Measurements from ENCODE around the gene EMP2. TPM values are rescaled to one million over a fixed set of nuclear protein-coding genes. Genes with fewer than 3 reads are reported as not detected.

EMP2 gene
- total and polyA plus RNA-seq, 4 donors: 74.3 to 286 (median 117) TPM

GRCh38 chr16:10611825-10612342, 31.5 kb upstream of the EMP2 start:
- ATAC-seq (ENCODE audit: insufficient read depth, low FRiP score): no peak
- TF ChIP-seq, protein P1, sequence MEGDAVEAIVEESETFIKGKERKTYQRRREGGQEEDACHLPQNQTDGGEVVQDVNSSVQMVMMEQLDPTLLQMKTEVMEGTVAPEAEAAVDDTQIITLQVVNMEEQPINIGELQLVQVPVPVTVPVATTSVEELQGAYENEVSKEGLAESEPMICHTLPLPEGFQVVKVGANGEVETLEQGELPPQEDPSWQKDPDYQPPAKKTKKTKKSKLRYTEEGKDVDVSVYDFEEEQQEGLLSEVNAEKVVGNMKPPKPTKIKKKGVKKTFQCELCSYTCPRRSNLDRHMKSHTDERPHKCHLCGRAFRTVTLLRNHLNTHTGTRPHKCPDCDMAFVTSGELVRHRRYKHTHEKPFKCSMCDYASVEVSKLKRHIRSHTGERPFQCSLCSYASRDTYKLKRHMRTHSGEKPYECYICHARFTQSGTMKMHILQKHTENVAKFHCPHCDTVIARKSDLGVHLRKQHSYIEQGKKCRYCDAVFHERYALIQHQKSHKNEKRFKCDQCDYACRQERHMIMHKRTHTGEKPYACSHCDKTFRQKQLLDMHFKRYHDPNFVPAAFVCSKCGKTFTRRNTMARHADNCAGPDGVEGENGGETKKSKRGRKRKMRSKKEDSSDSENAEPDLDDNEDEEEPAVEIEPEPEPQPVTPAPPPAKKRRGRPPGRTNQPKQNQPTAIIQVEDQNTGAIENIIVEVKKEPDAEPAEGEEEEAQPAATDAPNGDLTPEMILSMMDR (IDR thresholded peaks at IDR 0.05; ENCODE audit: control extremely low read depth, extremely low read depth): no peak

GRCh38 chr16:10610499-10611184, 30.2 kb upstream of the EMP2 start:
- no peaks in the 10 kb centered on the region for H3K36me3 ChIP-seq (ENCODE audit: control insufficient read depth in 4 of 4, insufficient read depth in 4 of 4, low read length in 4 of 4)
- no peak overlapping the region for H3K4me3 ChIP-seq
- no peaks in the 10 kb centered on the region for H3K9me3 ChIP-seq (ENCODE audit: control insufficient read depth in 4 of 4, insufficient read depth in 3 of 4, low read length in 3 of 4)
- no peak for DNase-seq
- peak overlapping the region in 1 of 2 donors; percentile 5 for H3K27ac ChIP-seq (ENCODE audit: low read depth in 1 of 2, low read length in 1 of 2)
- H3K4me1 ChIP-seq (ENCODE audit: control insufficient read depth in 5 of 5, insufficient read depth in 5 of 5, low read length in 5 of 5): peaks cover 0 to 8% (median 5%) of the 10 kb centered on the region in 5 donors
- ATAC-seq (ENCODE audit: insufficient read depth, low FRiP score): no peak
- H3K27me3 ChIP-seq (ENCODE audit: control insufficient read depth in 3 of 3, insufficient read depth in 3 of 3, low read length in 2 of 3): no peaks in the 10 kb centered on the region
- H3K9ac ChIP-seq (ENCODE audit: insufficient read depth in 1 of 2, low read length in 2 of 2): no peak overlapping the region
- TF ChIP-seq, protein P1 (IDR thresholded peaks at IDR 0.05; ENCODE audit: control extremely low read depth, extremely low read depth): no peak
- 71 to 73% methylated on average over 13 of the region's 13 CpGs for WGBS, 2 donors

More at GRCh38 chr16:10611825-10612342, 31.5 kb upstream of the EMP2 start:
- Histone ChIP-seq H3K4me1 (ENCODE audit: control insufficient read depth in 5 of 5, insufficient read depth in 5 of 5, low read length in 5 of 5) (peaks cover 0 to 11% (median 8%) of the 10 kb centered on the region in 5 donors), H3K27me3 (ENCODE audit: control insufficient read depth in 3 of 3, insufficient read depth in 3 of 3, low read length in 2 of 3) (no peaks in the 10 kb centered on the region), H3K9me3 (ENCODE audit: control insufficient read depth in 4 of 4, insufficient read depth in 3 of 4, low read length in 3 of 4) (no peaks in the 10 kb centered on the region), H3K36me3 (ENCODE audit: control insufficient read depth in 4 of 4, insufficient read depth in 4 of 4, low read length in 4 of 4) (no peaks in the 10 kb centered on the region), H3K4me3 (no peak overlapping the region), H3K9ac (ENCODE audit: insufficient read depth in 1 of 2, low read length in 2 of 2) (no peak overlapping the region), H3K27ac (ENCODE audit: low read depth in 1 of 2, low read length in 1 of 2) (no peak overlapping the region)
- no peak for DNase-seq
- WGBS, 2 donors: 82 to 84% methylated on average over 6 of the region's 6 CpGs

DNA sequence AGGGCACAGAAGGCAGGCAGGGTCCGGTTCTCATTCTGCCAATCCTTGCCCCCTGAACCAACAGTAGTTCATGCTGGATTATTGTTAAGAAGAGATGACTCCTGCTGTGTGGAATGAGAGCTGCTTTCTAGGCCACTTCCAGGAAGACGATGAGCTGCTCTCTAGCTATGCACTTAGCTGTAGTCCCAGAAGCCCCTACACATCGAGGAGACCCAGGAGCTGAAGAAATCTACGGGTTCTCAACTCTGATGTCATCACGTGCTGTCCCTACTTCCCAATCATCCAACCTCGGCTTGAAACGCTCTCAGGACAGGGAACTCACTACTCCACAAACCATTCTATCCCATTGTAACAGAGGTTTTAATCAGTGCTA, 29.0 kb upstream of the EMP2 start:
- Histone ChIP-seq H3K9me3 (ENCODE audit: control insufficient read depth in 4 of 4, insufficient read depth in 3 of 4, low read length in 3 of 4) (no peaks in the 10 kb centered on the region), H3K4me3 (no peak overlapping the region), H3K27me3 (ENCODE audit: control insufficient read depth in 3 of 3, insufficient read depth in 3 of 3, low read length in 2 of 3) (no peaks in the 10 kb centered on the region), H3K4me1 (ENCODE audit: control insufficient read depth in 5 of 5, insufficient read depth in 5 of 5, low read length in 5 of 5) (peaks cover 0 to 8% (median 5%) of the 10 kb centered on the region in 5 donors), H3K27ac (ENCODE audit: low read depth in 1 of 2, low read length in 1 of 2) (peak overlapping the region; percentile 13 to 81), H3K9ac (ENCODE audit: insufficient read depth in 1 of 2, low read length in 2 of 2) (no peak overlapping the region), H3K36me3 (ENCODE audit: control insufficient read depth in 4 of 4, insufficient read depth in 4 of 4, low read length in 4 of 4) (no peaks in the 10 kb centered on the region)
- TF ChIP-seq, protein P1 (IDR thresholded peaks at IDR 0.05; ENCODE audit: control extremely low read depth, extremely low read depth): no peak
- DNase-seq (no peak), ATAC-seq (ENCODE audit: insufficient read depth, low FRiP score) (peak; percentile 61)
- WGBS, 2 donors: 68 to 78% methylated on average over 7 of the region's 7 CpGs
